Psoas muscle (tissue), 8 donors: ENCODE data around the gene OVAAL. TPM values are rescaled to one million over a fixed set of nuclear protein-coding genes. Genes with fewer than 3 reads are reported as not detected.

Experiments
- ATAC-seq, 4 donors: fragments of 200-7000 bp; cut with Tn5 transposase; one replicate each; pipeline ENCODE4 v1.9.1; 2020; ENCODE audit warnings: moderate library complexity in 3 of 4, mild to moderate bottlenecking in 2 of 4
- DNase-seq, 2 donors: peaks; one replicate each; pipeline ENCODE4 v3.0.0-alpha.2; 2020
- H3K27ac ChIP-seq: fragments of 200-600 bp; one replicate; pipeline ENCODE4 v1.8.0; 2022
- H3K27me3 ChIP-seq, 3 donors: fragments of 200-600 bp in 1 of 3; one replicate each; pipeline versions ENCODE4 v1.6.1 to v1.8.0; 2013 to 2022; ENCODE audit warnings: low read length in 2 of 3, mild to moderate bottlenecking in 2 of 3, moderate library complexity in 1 of 3; ENCODE audit not compliant: insufficient read depth in 3 of 3
- H3K36me3 ChIP-seq, 2 donors: fragments of 200-600 bp in 1 of 2; one replicate each; pipeline versions ENCODE4 v1.6.1 to v1.8.0; 2013 to 2022; ENCODE audit warnings: low read depth in 1 of 2, mild to moderate bottlenecking in 1 of 2, moderate library complexity in 1 of 2; ENCODE audit not compliant: insufficient read depth in 1 of 2
- H3K4me1 ChIP-seq: fragments of 200-600 bp; one replicate; pipeline ENCODE4 v1.8.0; 2022
- H3K4me3 ChIP-seq: fragments of 200-600 bp; one replicate; pipeline ENCODE4 v1.8.0; 2022; ENCODE audit warnings: mild to moderate bottlenecking
- H3K9me3 ChIP-seq: fragments of 200-600 bp; one replicate; pipeline ENCODE4 v1.8.0; 2022
- WGBS, 3 donors: extraction: QIAGEN DNeasy Blood & Tissue Kit; methylation state at CpG; one replicate each; pipeline versions ENCODE4 v1.1.6 to v1.1.7; 2013; 5-methylcytosine and 5-hydroxymethylcytosine counted together
- intact Hi-C, 2 donors: fragments of 100-400 bp; cut with DNase I; formaldehyde crosslinking; loops; one replicate each; pipeline versions ENCODE4 v1.11.0 to v1.14.2; 2022
- long read RNA-seq, 2 donors: library from polyadenylated mRNA; unstranded; transcript quantifications; one replicate each; pipeline ENCODE4 v2.0.0, GENCODE V29; 2021
- polyA plus RNA-seq, 3 donors: library from polyadenylated mRNA; stranded (reverse); fragments of 200-250 nt; gene quantifications; one replicate each; pipeline ENCODE4 v1.2.3, GENCODE V29; 2013
- total RNA-seq, 4 donors: library from RNA; stranded (reverse); fragmentation: NEBNext Ultra II Directional in 2 of 4; extraction: Animal tissue kit (Norgen Biotek cat#: 25700) in 2 of 4; gene quantifications; one replicate each; pipeline versions ENCODE4 v1.2.1 to v1.2.4, GENCODE V29; 2021 to 2023
- TF ChIP-seq, protein P1 (sequence below): fragments of 200-600 bp; IDR thresholded peaks from one replicate; pipeline ENCODE4 v1.8.0; 2022; ENCODE audit warnings: antibody characterized with exemption
- donor health status: healthy with polysubstance abuse.
- donor health status: DM: no; HTN: no; CAD: no; lungs with moderate emphysema.
- donor health status: Bipolar disorder and iron deficiency.
- donor health status: healthy.
- donor health status: DM: yes; HTN: yes; CAD: no.
- donor health status: DM: no; HTN: no; CAD: no.
- donor health status: DM: no; HTN: no; CAD: no.
- donor health status: DM: yes; HTN: yes; CAD: no.

The OVAAL gene
- total RNA-seq, result not detected
- polyA plus RNA-seq, result under 1 TPM in 1 of 3 donors, not detected in 2; 0.04 TPM
- long read RNA-seq, donor 1, result 0 reads
- long read RNA-seq, donor 2, result 0 reads

DNA sequence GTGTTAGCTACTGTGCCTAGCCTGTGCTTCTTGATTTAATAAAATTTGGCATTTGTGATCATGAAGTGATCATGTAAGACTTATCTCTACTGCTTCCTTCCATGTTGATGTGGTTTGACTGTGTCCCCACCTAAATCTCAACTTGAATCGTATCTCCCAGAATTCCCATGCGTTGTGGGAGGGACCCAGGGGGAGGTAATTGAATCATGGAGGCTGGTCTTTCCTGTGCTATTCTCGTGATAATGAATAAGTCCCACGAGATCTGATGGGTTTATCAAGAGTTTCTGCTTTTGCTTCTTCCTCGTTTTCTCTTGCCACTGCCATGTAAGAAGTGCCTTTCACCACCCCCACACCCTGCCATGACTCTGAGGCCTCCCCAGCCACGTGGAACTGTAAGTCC, at the start of gene OVAAL:
Gene OVAAL, plus strand, starts transcription at position 301 of the 400 bp plus-strand sequence.
- ATAC-seq, result no peak
- DNase-seq, result no peak
- H3K36me3 ChIP-seq, result no peaks in the 10 kb centered on the region
- intact Hi-C loops, result loop anchor here in 1 of 2 donors (5.0 kb wide), 1 partner anchor 39 kb away; no protein-coding TSS in a partner anchor
- H3K9me3 ChIP-seq, result no peaks in the 10 kb centered on the region
- H3K4me3 ChIP-seq, result no peak within 1 kb of the TSS
- TF ChIP-seq, protein P1, sequence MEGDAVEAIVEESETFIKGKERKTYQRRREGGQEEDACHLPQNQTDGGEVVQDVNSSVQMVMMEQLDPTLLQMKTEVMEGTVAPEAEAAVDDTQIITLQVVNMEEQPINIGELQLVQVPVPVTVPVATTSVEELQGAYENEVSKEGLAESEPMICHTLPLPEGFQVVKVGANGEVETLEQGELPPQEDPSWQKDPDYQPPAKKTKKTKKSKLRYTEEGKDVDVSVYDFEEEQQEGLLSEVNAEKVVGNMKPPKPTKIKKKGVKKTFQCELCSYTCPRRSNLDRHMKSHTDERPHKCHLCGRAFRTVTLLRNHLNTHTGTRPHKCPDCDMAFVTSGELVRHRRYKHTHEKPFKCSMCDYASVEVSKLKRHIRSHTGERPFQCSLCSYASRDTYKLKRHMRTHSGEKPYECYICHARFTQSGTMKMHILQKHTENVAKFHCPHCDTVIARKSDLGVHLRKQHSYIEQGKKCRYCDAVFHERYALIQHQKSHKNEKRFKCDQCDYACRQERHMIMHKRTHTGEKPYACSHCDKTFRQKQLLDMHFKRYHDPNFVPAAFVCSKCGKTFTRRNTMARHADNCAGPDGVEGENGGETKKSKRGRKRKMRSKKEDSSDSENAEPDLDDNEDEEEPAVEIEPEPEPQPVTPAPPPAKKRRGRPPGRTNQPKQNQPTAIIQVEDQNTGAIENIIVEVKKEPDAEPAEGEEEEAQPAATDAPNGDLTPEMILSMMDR, result no peak
- H3K27me3 ChIP-seq, result no peaks in the 10 kb centered on the region
- H3K4me1 ChIP-seq, result peaks cover 4% of the 10 kb centered on the region
- 77 to 84% (median 80%) methylated on average over 6 of the region's 6 CpGs for WGBS, 3 donors
- H3K27ac ChIP-seq, result no peak within 1 kb of the TSS

GRCh38 chr1:180510882-180511281, 47.9 kb upstream of the OVAAL start:
- ATAC-seq, result no peak
- Histone ChIP-seq H3K4me3 (no peak overlapping the region), H3K27ac (no peak overlapping the region), H3K36me3 (no peaks in the 10 kb centered on the region), H3K9me3 (no peaks in the 10 kb centered on the region), H3K4me1 (peaks cover 3% of the 10 kb centered on the region), H3K27me3 (no peaks in the 10 kb centered on the region)
- intact Hi-C loops, result no loop called here
- 92 to 94% (median 94%) methylated on average over 2 of the region's 2 CpGs for WGBS, 3 donors
- TF ChIP-seq, protein P1, result no peak
- DNase-seq, result no peak

- WGBS, 3 donors, result 83 to 93% (median 85%) methylated on average over 6 of the region's 6 CpGs
- Histone ChIP-seq H3K36me3 (no peaks in the 10 kb centered on the region), H3K9me3 (no peaks in the 10 kb centered on the region), H3K27ac (no peak overlapping the region), H3K4me3 (no peak overlapping the region), H3K4me1 (peaks cover 5% of the 10 kb centered on the region), H3K27me3 (no peaks in the 10 kb centered on the region)
- no peak for ATAC-seq
- TF ChIP-seq, protein P1, result no peak
- intact Hi-C loops, result no loop called here
- no peak for DNase-seq
Measured at GRCh38 chr1:180513531-180513930, 45.2 kb upstream of the OVAAL start.

GRCh38 chr1:180515364-180515763, 43.4 kb upstream of the OVAAL start:
- ATAC-seq, result no peak
- no peaks in the 10 kb centered on the region for H3K36me3 ChIP-seq
- H3K4me1 ChIP-seq, result peaks cover 5% of the 10 kb centered on the region
- H3K27me3 ChIP-seq, result no peaks in the 10 kb centered on the region
- intact Hi-C loops, result loop anchor here (5.0 kb wide), 2 partner anchors 347 to 652 kb away; no protein-coding TSS in a partner anchor
- no peak overlapping the region for H3K27ac ChIP-seq
- 13 to 33% (median 15%) methylated on average over 3 of the region's 3 CpGs for WGBS, 3 donors
- no peak for DNase-seq
- no peaks in the 10 kb centered on the region for H3K9me3 ChIP-seq
- TF ChIP-seq, protein P1, result no peak
- no peak overlapping the region for H3K4me3 ChIP-seq

DNA sequence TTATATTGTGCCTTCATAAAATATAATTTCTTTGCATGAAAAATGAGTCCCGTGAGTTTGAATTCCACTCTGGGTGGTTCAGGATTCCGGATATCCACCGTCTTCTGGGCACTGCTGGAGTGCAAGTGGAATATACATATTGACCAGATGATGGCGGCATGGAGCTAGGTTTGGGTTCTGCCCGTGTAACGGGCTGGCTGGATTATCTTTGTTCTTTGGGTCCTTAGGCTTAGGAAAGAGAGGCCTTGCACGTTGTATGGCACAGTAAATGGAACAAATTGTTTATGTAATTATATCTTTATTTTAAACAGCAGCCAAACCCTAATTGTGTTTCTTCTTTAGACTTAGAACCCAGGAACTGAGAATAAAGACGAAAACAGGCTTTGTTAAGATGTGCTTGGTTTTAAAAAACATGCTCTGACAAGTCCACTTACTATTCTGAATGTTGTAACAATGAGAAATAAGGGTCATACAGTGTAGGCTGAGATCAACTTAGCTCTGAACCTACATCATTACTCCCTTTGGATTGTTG, 42.8 kb upstream of the OVAAL start:
- 10 to 14% (median 11%) methylated on average over 8 of the region's 8 CpGs for WGBS, 3 donors
- TF ChIP-seq, protein P1, result peak; percentile 88
- peak; percentile 91 to 99 (median 98) for ATAC-seq
- no peaks in the 10 kb centered on the region for H3K9me3 ChIP-seq
- no peaks in the 10 kb centered on the region for H3K27me3 ChIP-seq
- DNase-seq, result peak; percentile 27 to 61
- intact Hi-C loops, result loop anchor here (5.0 kb wide), 2 partner anchors 346 to 651 kb away; no protein-coding TSS in a partner anchor
- H3K4me1 ChIP-seq, result peaks cover 5% of the 10 kb centered on the region
- H3K4me3 ChIP-seq, result no peak overlapping the region
- H3K27ac ChIP-seq, result no peak overlapping the region
- H3K36me3 ChIP-seq, result no peaks in the 10 kb centered on the region
